Prostate gland (tissue), 2 donors: Measurements from ENCODE around the gene TM9SF1. TPM values are rescaled to one million over a fixed set of nuclear protein-coding genes. Genes with fewer than 3 reads are reported as not detected.
A peak's percentile ranks its signal among the peaks of the same experiment; 100 is the strongest.

Experiments used
- DNase-seq: peaks from one replicate; pipeline ENCODE4 v3.0.0-alpha.2; 2019; ENCODE audit warnings: low spot score
- H3K27ac ChIP-seq, 2 donors: fragments of 200-600 bp; sonication (generic); 2 replicates each; pipeline ENCODE4 v1.5.1; 2017 to 2019
- H3K27me3 ChIP-seq: fragments of 200-600 bp; sonication (generic); replicated peaks from 2 replicates; pipeline ENCODE4 v1.5.1; 2019; ENCODE audit not compliant: insufficient read depth
- H3K36me3 ChIP-seq, 2 donors: fragments of 200-600 bp; sonication (generic); 1 replicate in 1 of 2; 2 replicates in 1 of 2; pipeline versions ENCODE4 v1.5.1 to v1.8.1; 2017 to 2019
- H3K4me1 ChIP-seq: fragments of 200-600 bp; sonication (generic); replicated peaks from 2 replicates; pipeline ENCODE4 v1.5.1; 2019
- H3K4me3 ChIP-seq, 2 donors: fragments of 200-600 bp; sonication (generic); 2 replicates each; pipeline ENCODE4 v1.5.1; 2017 to 2019
- H3K9me3 ChIP-seq: fragments of 200-600 bp; sonication (generic); 2 replicates; pipeline ENCODE4 v1.5.1; 2017
- CTCF ChIP-seq, 4 experiments: fragments of 200-600 bp in 2 of 4; fragments of 450-650 bp in 2 of 4; sonication (generic) in 2 of 4; IDR thresholded peaks; 1 replicate in 3 of 4; 2 replicates in 1 of 4; pipeline ENCODE4 v1.5.1; 2016 to 2019; ENCODE audit warnings: antibody characterized with exemption in 4 of 4, mild to moderate bottlenecking in 2 of 4, moderate library complexity in 2 of 4
- POLR2A ChIP-seq: fragments of 450-650 bp; IDR thresholded peaks from one replicate; pipeline ENCODE4 v1.6.1; 2016; ENCODE audit warnings: antibody characterized with exemption, mild to moderate bottlenecking
- POLR2AphosphoS5 ChIP-seq: sonication (generic); formaldehyde crosslinking; IDR thresholded peaks from one replicate; pipeline ENCODE4 v1.6.1; 2017; ENCODE audit warnings: antibody characterized with exemption
- WGBS: methylation state at CpG from one replicate; pipeline ENCODE4 v1.1.5; 2018; 5-methylcytosine and 5-hydroxymethylcytosine counted together
- intact Hi-C: fragments of 100-400 bp; cut with DNase I; formaldehyde crosslinking; loops from one replicate; pipeline ENCODE4 v1.14.2; 2022
- microRNA-seq: library from miRNA; unstranded; fragments of <30 nt; microRNA quantifications from one replicate; pipeline ENCODE4, GENCODE V29; 2016
- small RNA-seq, 2 donors: library from RNA; depleted of rRNA; stranded (forward); fragments of <200 nt; gene quantifications; one replicate each; pipeline ENCODE3, GENCODE V24; 2016
- total RNA-seq, 2 donors: library from RNA; depleted of rRNA; stranded (reverse); fragments of >200 nt; gene quantifications; one replicate each; pipeline ENCODE4 v1.1.0, GENCODE V29; 2016

Gene TM9SF1
- total RNA-seq, 2 donors from 2014 or later: 68.9 to 113 TPM

GRCh38 chr14:24144451-24144850 is 50.8 kb downstream of the TM9SF1 start:
- TF ChIP-seq CTCF (IDR thresholded peaks at IDR 0.05): no peak
- TF ChIP-seq POLR2A: no peak
- no peak for TF ChIP-seq POLR2AphosphoS5
- no peak overlapping the region for H3K27ac ChIP-seq
- H3K4me1 ChIP-seq: peaks cover 13% of the 10 kb centered on the region

GRCh38 chr14:24143511-24143910 is 51.7 kb downstream of the TM9SF1 start:
- H3K27ac ChIP-seq: no peak overlapping the region
- intact Hi-C loops: no loop called here
- TF ChIP-seq CTCF (IDR thresholded peaks at IDR 0.05) (no peak), POLR2AphosphoS5 (no peak), POLR2A (no peak)
- H3K4me3 ChIP-seq: no peak overlapping the region
- peaks cover 15% of the 10 kb centered on the region for H3K4me1 ChIP-seq
- peaks cover 3% of the 10 kb centered on the region in 2 donors for H3K36me3 ChIP-seq
- WGBS: 89% methylated on average over 2 of the region's 2 CpGs
- no peaks in the 10 kb centered on the region for H3K9me3 ChIP-seq
- no peaks in the 10 kb centered on the region for H3K27me3 ChIP-seq
- no peak for DNase-seq

More at GRCh38 chr14:24144451-24144850, 50.8 kb downstream of the TM9SF1 start:
- Histone ChIP-seq H3K9me3 (no peaks in the 10 kb centered on the region), H3K36me3 (no peaks in the 10 kb centered on the region), H3K27me3 (no peaks in the 10 kb centered on the region), H3K4me3 (no peak overlapping the region)
- intact Hi-C loops: no loop called here
- DNase-seq: no peak
- 100% methylated on average over 1 of the region's 1 CpG for WGBS

GRCh38 chr14:24141097-24141880 is 54.0 kb downstream of the TM9SF1 start, which contains the start of gene EMC9:
Gene EMC9, minus strand, starts transcription at chr14:24141591. Its CDS starts 287 bp downstream, at chr14:24141304.
- Histone ChIP-seq H3K4me1 (peaks cover 13% of the 10 kb centered on the region), H3K4me3 (peak within 1 kb of the TSS; percentile 54 to 88), H3K9me3 (no peaks in the 10 kb centered on the region), H3K27ac (peak within 1 kb of the TSS; percentile 91 to 95), H3K36me3 (peaks cover 3% of the 10 kb centered on the region in 2 donors), H3K27me3 (no peaks in the 10 kb centered on the region)
- TF ChIP-seq CTCF (IDR thresholded peaks at IDR 0.05) (peak; percentile 33 to 95 (median 63)), POLR2AphosphoS5 (peak; percentile 98), POLR2A (peak; percentile 94)
- intact Hi-C loops: loop anchor here (2.0 kb wide), 1 partner anchor 26 kb away; the partner anchor contains the start of genes DCAF11 and NRL
- peak; percentile 100 for DNase-seq
- WGBS: under 1% methylated on average over 65 of the region's 65 CpGs

- no peaks in the 10 kb centered on the region for H3K9me3 ChIP-seq
- DNase-seq: no peak
- no peaks in the 10 kb centered on the region for H3K27me3 ChIP-seq
- WGBS: 79% methylated on average over 9 of the region's 9 CpGs
- intact Hi-C loops: no loop called here
- peaks cover 8% of the 10 kb centered on the region for H3K4me1 ChIP-seq
- H3K27ac ChIP-seq: no peak overlapping the region
- H3K36me3 ChIP-seq: peaks cover 3% of the 10 kb centered on the region in 2 donors
- H3K4me3 ChIP-seq: no peak overlapping the region
- TF ChIP-seq POLR2AphosphoS5 (no peak), CTCF (IDR thresholded peaks at IDR 0.05) (no peak), POLR2A (no peak)
Measured at GRCh38 chr14:24139272-24139934, 55.8 kb downstream of the TM9SF1 start.

Small RNA genes within 50 kb of the gene (microRNA-seq; reads per million reads assigned to microRNA genes)
- gene MIR7703: not detected

Small RNA genes within 50 kb of the gene (small RNA-seq; reads per million reads assigned to genes)
- gene AL136295.4 (0 reads per million in 2 donors), gene CHMP4A (0 reads per million in 2 donors), gene IPO4 (0 reads per million in 2 donors), gene IRF9 (0 reads per million in 2 donors), gene MDP1 (0 reads per million in 2 donors), gene RNA5SP383 (0.60 to 1.0 reads per million in 2 donors)

Other genes with a start within 250 kb of the TM9SF1 start
- gene DHRS4, start 241.7 kb downstream of the TM9SF1 start, total RNA-seq: 10 to 100 TPM; 37.0 to 40.6 TPM
- gene DHRS4L2, start 206.5 kb downstream of the TM9SF1 start, total RNA-seq: 10 to 100 TPM; 13.1 to 17.9 TPM
- 1 to 10 TPM in 1 of 2 donors, under 1 TPM in 1; 0.59 to 3.9 TPM for gene CARMIL3, start 143.4 kb downstream of the TM9SF1 start, total RNA-seq
- 1 to 10 TPM; 1.8 to 8.8 TPM for gene CPNE6, start 123.9 kb downstream of the TM9SF1 start, total RNA-seq
- gene PCK2, start 101.1 kb downstream of the TM9SF1 start, total RNA-seq: 10 to 100 TPM; 15.4 to 21.8 TPM
- gene DCAF11, start 80.7 kb downstream of the TM9SF1 start, total RNA-seq: 100 to 1,000 TPM; 111 to 115 TPM
- 1 to 10 TPM; 4.3 to 4.7 TPM for gene NRL, start 80.5 kb downstream of the TM9SF1 start, total RNA-seq
- gene FITM1, start 64.8 kb downstream of the TM9SF1 start, total RNA-seq: 1 to 10 TPM in 1 of 2 donors, not detected in 1; 2.0 TPM
- gene PSME1, start 59.2 kb downstream of the TM9SF1 start, total RNA-seq: 100 to 1,000 TPM in 1 of 2 donors, 10 to 100 TPM in 1; 85.4 to 213 TPM
- 10 to 100 TPM; 13.1 to 13.6 TPM for gene EMC9, start 53.9 kb downstream of the TM9SF1 start, total RNA-seq
- gene PSME2, start 48.8 kb downstream of the TM9SF1 start, total RNA-seq: 10 to 100 TPM; 34.5 to 89.3 TPM
- gene RNF31, start 47.9 kb downstream of the TM9SF1 start, total RNA-seq: 10 to 100 TPM; 73.8 to 76.9 TPM
- 10 to 100 TPM; 61.5 to 82.9 TPM for gene IRF9, start 34.2 kb downstream of the TM9SF1 start, total RNA-seq
- 10 to 100 TPM in 1 of 2 donors, 1 to 10 TPM in 1; 5.6 to 25.4 TPM for gene REC8, start 23.4 kb downstream of the TM9SF1 start, total RNA-seq
- gene IPO4, start 6.6 kb downstream of the TM9SF1 start, total RNA-seq: 10 to 100 TPM; 42.6 to 44.5 TPM
- gene TSSK4, start 10.3 kb upstream of the TM9SF1 start, total RNA-seq: 1 to 10 TPM in 1 of 2 donors, not detected in 1; 1.2 TPM
- gene CHMP4A, start 18.0 kb upstream of the TM9SF1 start, total RNA-seq: 10 to 100 TPM; 61.5 to 66.8 TPM
- gene MDP1, start 20.6 kb upstream of the TM9SF1 start, total RNA-seq: 10 to 100 TPM; 19.1 to 25.5 TPM
- gene NEDD8, start 36.9 kb upstream of the TM9SF1 start, total RNA-seq: 100 to 1,000 TPM; 114 to 185 TPM
- 100 to 1,000 TPM in 1 of 2 donors, 10 to 100 TPM in 1; 54.5 to 106 TPM for gene GMPR2, start 37.5 kb upstream of the TM9SF1 start, total RNA-seq
- gene TINF2, start 47.2 kb upstream of the TM9SF1 start, total RNA-seq: 10 to 100 TPM; 65.5 to 66.8 TPM
- gene TGM1, start 67.7 kb upstream of the TM9SF1 start, total RNA-seq: 10 to 100 TPM in 1 of 2 donors, 1 to 10 TPM in 1; 6.6 to 11.4 TPM
- 10 to 100 TPM; 45.5 to 63.5 TPM for gene RABGGTA, start 76.2 kb upstream of the TM9SF1 start, total RNA-seq
- 10 to 100 TPM; 16.9 to 74.0 TPM for gene DHRS1, start 104.3 kb upstream of the TM9SF1 start, total RNA-seq
- 10 to 100 TPM; 21.2 to 22.9 TPM for gene NOP9, start 104.4 kb upstream of the TM9SF1 start, total RNA-seq
- 10 to 100 TPM in 1 of 2 donors, 1 to 10 TPM in 1; 9.1 to 17.8 TPM for gene CIDEB, start 112.5 kb upstream of the TM9SF1 start, total RNA-seq
- 10 to 100 TPM; 19.5 to 27.3 TPM for gene LTB4R2, start 114.7 kb upstream of the TM9SF1 start, total RNA-seq
- 10 to 100 TPM; 11.8 to 14.2 TPM for gene LTB4R, start 116.1 kb upstream of the TM9SF1 start, total RNA-seq
- 10 to 100 TPM; 19.4 to 28.7 TPM for gene ADCY4, start 139.6 kb upstream of the TM9SF1 start, total RNA-seq
- 1 to 10 TPM; 1.9 to 7.6 TPM for gene RIPK3, start 144.6 kb upstream of the TM9SF1 start, total RNA-seq
- gene NFATC4, start 172.7 kb upstream of the TM9SF1 start, total RNA-seq: 10 to 100 TPM in 1 of 2 donors, 1 to 10 TPM in 1; 6.3 to 41.1 TPM
- 10 to 100 TPM; 10.5 to 26.5 TPM for gene NYNRIN, start 203.6 kb upstream of the TM9SF1 start, total RNA-seq
- 10 to 100 TPM in 1 of 2 donors, 1 to 10 TPM in 1; 2.4 to 11.1 TPM for gene CBLN3, start 234.2 kb upstream of the TM9SF1 start, total RNA-seq
- 10 to 100 TPM; 57.0 to 91.2 TPM for gene KHNYN, start 234.5 kb upstream of the TM9SF1 start, total RNA-seq
- 10 to 100 TPM; 49.5 to 64.4 TPM for gene SDR39U1, start 247.3 kb upstream of the TM9SF1 start, total RNA-seq